Neural progenitor cell (in vitro differentiated cells): Measurements from ENCODE around the gene SFXN2.

Experiments used
- CTCF ChIP-seq: fragments of 200-600 bp; sonication (generic); IDR thresholded peaks from 2 replicates; pipeline ENCODE4 v1.5.1; 2017; ENCODE audit warnings: antibody characterized with exemption, mild to moderate bottlenecking
- EZH2 ChIP-seq: fragments of 200-600 bp; sonication (generic); IDR thresholded peaks from 2 replicates; pipeline ENCODE4 v1.6.1; 2017; ENCODE audit warnings: antibody characterized with exemption, mild to moderate bottlenecking, moderate library complexity

- TF ChIP-seq CTCF (no peak), EZH2 (no peak)
Measured at GRCh38 chr10:102677331-102678067, 36.9 kb upstream of the SFXN2 start.
